IMR-90 (cell line): ENCODE measurements around the gene RFX2. TPM values are rescaled to one million over a fixed set of nuclear protein-coding genes. Genes with fewer than 3 reads are reported as not detected.

ENCODE experiments used
- ATAC-seq: fragments of 200-7000 bp; cut with Tn5 transposase; 2 replicates; pipeline ENCODE4 v1.9.1; 2020; ENCODE audit warnings: low read depth, mild to moderate bottlenecking, moderate library complexity
- BruUV-seq: library from RNA; stranded (reverse); fragments of 400-500 nt; replicated peaks from 2 replicates; lab custom pipeline; 2021; lab: Mats Ljungman, UMichigan
- CTCF ChIA-PET: fragments of 300-600 bp; formaldehyde crosslinking; extraction: SDS; loops from one replicate; lab custom pipeline; 2021; ENCODE audit warnings: antibody characterized with exemption; lab: Yijun Ruan, JAX
- POLR2A ChIA-PET: fragments of 300-600 bp; sonication (Branson Sonifier 250); formaldehyde crosslinking; loops from one replicate; lab custom pipeline; 2022; ENCODE audit warnings: antibody characterized with exemption; ENCODE audit not compliant: unreplicated experiment; lab: Charles Lee
- DNase-seq: peaks from one replicate; pipeline ENCODE4 v3.0.0; 2013
- H2AFZ ChIP-seq: replicated peaks from 2 replicates; pipeline ENCODE3; 2013; ENCODE audit warnings: low read length, mild to moderate bottlenecking; ENCODE audit not compliant: poor library complexity
- H2AK5ac ChIP-seq: 2 replicates; pipeline ENCODE4 v1.6.1; 2013; ENCODE audit warnings: low read depth, low read length, inconsistent platforms
- H2AK9ac ChIP-seq: replicated peaks from 2 replicates; pipeline ENCODE3; 2013; ENCODE audit warnings: mild to moderate bottlenecking, low read depth, low read length, moderate library complexity; ENCODE audit not compliant: poor library complexity
- H2BK120ac ChIP-seq: 2 replicates; pipeline ENCODE4 v1.6.1; 2013; ENCODE audit warnings: low read depth, low read length, inconsistent platforms
- H2BK15ac ChIP-seq: 3 replicates; pipeline ENCODE4 v1.6.1; 2013; ENCODE audit warnings: low read depth, low read length, inconsistent platforms
- H2BK20ac ChIP-seq: 2 replicates; pipeline ENCODE4 v1.6.1; 2013; ENCODE audit warnings: low read depth, mild to moderate bottlenecking, inconsistent platforms, low read length, moderate library complexity
- H2BK5ac ChIP-seq: 2 replicates; pipeline ENCODE4 v1.6.1; 2013; ENCODE audit warnings: mild to moderate bottlenecking, low read depth, low read length, inconsistent platforms; ENCODE audit not compliant: poor library complexity, severe bottlenecking
- H3K14ac ChIP-seq: replicated peaks from 2 replicates; pipeline ENCODE4 v1.6.1; 2013; ENCODE audit warnings: low read depth, low read length, inconsistent platforms
- H3K18ac ChIP-seq: 2 replicates; pipeline ENCODE4 v1.6.1; 2013; ENCODE audit warnings: low read depth, low read length, control low read depth
- H3K23ac ChIP-seq: 2 replicates; pipeline ENCODE4 v1.6.1; 2013; ENCODE audit warnings: low read depth, low read length, inconsistent platforms
- H3K27ac ChIP-seq: 2 replicates; pipeline ENCODE4 v1.5.1; 2013; ENCODE audit warnings: mild to moderate bottlenecking, control low read depth, low read length; ENCODE audit not compliant: insufficient read depth
- H3K27me3 ChIP-seq: 2 replicates; pipeline ENCODE4 v1.6.1; 2013; ENCODE audit warnings: low read length; ENCODE audit not compliant: control insufficient read depth, insufficient read depth
- H3K36me3 ChIP-seq: 2 replicates; pipeline ENCODE4 v1.6.1; 2013; ENCODE audit warnings: low read length, mixed read lengths; ENCODE audit not compliant: control insufficient read depth, insufficient read depth
- H3K4ac ChIP-seq: 2 replicates; pipeline ENCODE4 v1.6.1; 2013; ENCODE audit warnings: low read depth, low read length, inconsistent platforms
- H3K4me1 ChIP-seq: 2 replicates; pipeline ENCODE4 v1.6.1; 2013; ENCODE audit warnings: low read length, mixed read lengths; ENCODE audit not compliant: control insufficient read depth, insufficient read depth
- H3K4me2 ChIP-seq: 2 replicates; pipeline ENCODE4 v1.6.1; 2013; ENCODE audit warnings: low read depth, mild to moderate bottlenecking, control low read depth, low read length, moderate library complexity
- H3K4me3 ChIP-seq: 2 replicates; pipeline ENCODE4 v1.5.1; 2013; ENCODE audit warnings: low read depth, mild to moderate bottlenecking, control low read depth, low read length, moderate library complexity; ENCODE audit not compliant: insufficient read depth
- H3K56ac ChIP-seq: 2 replicates; pipeline ENCODE4 v1.6.1; 2013; ENCODE audit warnings: low read length, inconsistent platforms; ENCODE audit not compliant: insufficient read depth; ENCODE audit errors: extremely low read depth
- H3K79me1 ChIP-seq, 2 experiments: 2 replicates each; pipeline ENCODE4 v1.6.1; 2013; ENCODE audit warnings: low read length in 2 of 2, inconsistent platforms in 1 of 2, low read depth in 1 of 2
- H3K9ac ChIP-seq: 2 replicates; pipeline ENCODE4 v1.6.1; 2013; ENCODE audit warnings: low read depth, low read length, control low read depth
- H3K9me1 ChIP-seq: 2 replicates; pipeline ENCODE4 v1.6.1; 2013; ENCODE audit warnings: low read length, inconsistent platforms; ENCODE audit not compliant: insufficient read depth
- H3K9me3 ChIP-seq: 2 replicates; pipeline ENCODE4 v1.6.1; 2013; ENCODE audit warnings: low read length; ENCODE audit not compliant: control insufficient read depth, insufficient read depth
- H4K20me1 ChIP-seq: 2 replicates; pipeline ENCODE4 v1.6.1; 2013; ENCODE audit warnings: low read length, inconsistent platforms; ENCODE audit not compliant: insufficient read depth
- H4K5ac ChIP-seq: 2 replicates; pipeline ENCODE4 v1.6.1; 2013; ENCODE audit warnings: mild to moderate bottlenecking, low read depth, low read length, control low read depth
- H4K8ac ChIP-seq, 2 experiments: 2 replicates each; pipeline ENCODE4 v1.6.1; 2013; ENCODE audit warnings: low read depth in 2 of 2, low read length in 2 of 2, control low read depth in 1 of 2, inconsistent platforms in 1 of 2
- H4K91ac ChIP-seq: 2 replicates; pipeline ENCODE4 v1.6.1; 2013; ENCODE audit warnings: low read depth, low read length, inconsistent platforms; ENCODE audit not compliant: insufficient read depth
- CHD1 ChIP-seq: IDR thresholded peaks from 2 replicates; pipeline ENCODE4 v1.6.1; 2012; ENCODE audit warnings: low read depth, low read length, improper control_type of control experiment
- ELK1 ChIP-seq: fragments of 150-350 bp; IDR thresholded peaks from 2 replicates; pipeline ENCODE4 v1.6.1; 2016; ENCODE audit warnings: low read depth, mild to moderate bottlenecking, low read length, moderate library complexity, borderline replicate concordance
- MAZ ChIP-seq: IDR thresholded peaks from 2 replicates; pipeline ENCODE4 v1.6.1; 2012; ENCODE audit warnings: low read depth, mild to moderate bottlenecking, low read length, improper control_type of control experiment, moderate library complexity, borderline replicate concordance
- SMC3 ChIP-seq: fragments of 150-350 bp; IDR thresholded peaks from 2 replicates; pipeline ENCODE4 v1.6.1; 2016; ENCODE audit warnings: low read depth, mild to moderate bottlenecking, antibody characterized with exemption, low read length, moderate library complexity
- USF2 ChIP-seq: fragments of 150-350 bp; IDR thresholded peaks from 2 replicates; pipeline ENCODE4 v1.6.1; 2017; ENCODE audit warnings: mild to moderate bottlenecking, antibody characterized with exemption, low read length, low read depth
- WGBS, 2 experiments: methylation state at CpG; one replicate each; pipeline versions ENCODE4 v1.1.5 to v1.1.7; 2013; ENCODE audit warnings: missing lambda C conversion rate in 2 of 2; ENCODE audit not compliant: insufficient read length in 1 of 2; ENCODE audit errors: extremely low coverage in 2 of 2; 5-methylcytosine and 5-hydroxymethylcytosine counted together
- dilution Hi-C: fragments of 300-500 bp; cut with HindIII; formaldehyde crosslinking; loops from one replicate; pipeline ENCODE4 v1.14.3; 2018; ENCODE audit warnings: low sequenced_read_pairs; ENCODE audit not compliant: unreplicated experiment
- in situ Hi-C: fragments of 300-500 bp; cut with MboI; formaldehyde crosslinking; loops from 3 replicates; pipeline ENCODE4 v1.14.3; 2019; ENCODE audit warnings: low sequenced_read_pairs, inconsistent platforms, mixed read lengths
- intact Hi-C: fragments of 100-400 bp; cut with micrococcal nuclease; formaldehyde crosslinking; loops from 2 replicates; pipeline ENCODE4 v1.10.0; 2022
- polyA plus RNA-seq, 3 experiments: library from polyadenylated mRNA; depleted of rRNA; stranded (reverse); fragments of >200 nt; gene quantifications; 2 replicates each; pipeline ENCODE4 v1.2.3, GENCODE V29; 2012; ENCODE audit warnings: low replicate concordance in 1 of 3
- total RNA-seq: library from RNA; depleted of rRNA; stranded (reverse); fragments of >200 nt; gene quantifications from 2 replicates; pipeline ENCODE4 v1.2.3, GENCODE V29; 2012

Gene RFX2
- total and polyA plus RNA-seq, 2 of the 4 experiments (the other 2 are of a cell fraction) = 2.2 to 4.9 TPM

GRCh38 chr19:6039566-6040225 lies 70.6 kb downstream of the RFX2 start:
- Histone ChIP-seq H3K18ac (no peak overlapping the region), H3K79me1 (no peaks in the 10 kb centered on the region), H3K4me2 (no peak overlapping the region), H3K56ac (no peak overlapping the region), H4K8ac (no peak overlapping the region), H2BK120ac (no peak overlapping the region), H3K14ac (no peak overlapping the region), H3K9me1 (no peaks in the 10 kb centered on the region), H2AFZ (no peak overlapping the region), H4K5ac (no peak overlapping the region), H2AK5ac (no peak overlapping the region), H3K27me3 (no peaks in the 10 kb centered on the region), H2BK20ac (no peak overlapping the region), H3K27ac (no peak overlapping the region), H3K4me3 (no peak overlapping the region), H3K9me3 (no peaks in the 10 kb centered on the region), H4K20me1 (no peaks in the 10 kb centered on the region), H2AK9ac (no peak overlapping the region), H4K91ac (no peak overlapping the region), H2BK15ac (no peak overlapping the region), H3K4me1 (peaks cover 4% of the 10 kb centered on the region; the same call in 1 of the 2 replicates), H3K36me3 (no peaks in the 10 kb centered on the region), H3K4ac (no peak overlapping the region), H3K9ac (no peak overlapping the region), H3K23ac (no peak overlapping the region), H2BK5ac (no peak overlapping the region)
- WGBS, 2 experiments = 95% methylated on average over 3 of the region's 31 CpGs; no CpG with 5 or more reads in 1 of the 2 experiments
- ATAC-seq (no peak), DNase-seq (no peak)
- in situ Hi-C loops = loop anchor here (10.0 kb wide), 1 partner anchor 265 kb away; no protein-coding TSS in a partner anchor
- TF ChIP-seq ELK1 (no peak), MAZ (no peak), SMC3 (no peak), CHD1 (no peak), USF2 (no peak)
- POLR2A ChIA-PET = no interaction called here
- CTCF ChIA-PET = interaction anchor here (2.9 kb wide), 1 partner anchor 9 kb away, joined by 7 read pairs; no protein-coding TSS in a partner anchor
- intact Hi-C loops = loop anchor here (10.0 kb wide), 1 partner anchor 375 kb away; no protein-coding TSS in a partner anchor
- no TSS peak for BruUV-seq
- dilution Hi-C loops = no loop called here
